Mononuclear cell (primary cell): Measurements from ENCODE around the gene PXT1. TPM values are rescaled to one million over a fixed set of nuclear protein-coding genes. Genes with fewer than 3 reads are reported as not detected.
"Not testable (repeated sequence)": the region's sequence is repeated elsewhere in the genome, so short reads cannot be mapped to it uniquely, and the experiment has no call there.

Experiments
- H3K27me3 ChIP-seq: 2 replicates; pipeline ENCODE4 v1.6.0; 2011; ENCODE audit warnings: low read length, control low read depth; ENCODE audit not compliant: insufficient read depth
- H3K4me1 ChIP-seq: 2 replicates; pipeline ENCODE4 v1.5.1; 2011; ENCODE audit warnings: mild to moderate bottlenecking, low read length, control low read depth; ENCODE audit not compliant: insufficient read depth
- H3K4me3 ChIP-seq: 2 replicates; pipeline ENCODE4 v1.5.1; 2011; ENCODE audit warnings: mild to moderate bottlenecking, low read length, moderate library complexity
- H3K9me3 ChIP-seq: 2 replicates; pipeline ENCODE4 v1.5.1; 2011; ENCODE audit warnings: low read depth, mild to moderate bottlenecking, control low read depth, low read length
- total RNA-seq: library from RNA; depleted of rRNA; stranded (reverse); fragments of >200 nt; gene quantifications from one replicate; pipeline ENCODE4 v1.2.3, GENCODE V29; 2012

The PXT1 gene, protein sequence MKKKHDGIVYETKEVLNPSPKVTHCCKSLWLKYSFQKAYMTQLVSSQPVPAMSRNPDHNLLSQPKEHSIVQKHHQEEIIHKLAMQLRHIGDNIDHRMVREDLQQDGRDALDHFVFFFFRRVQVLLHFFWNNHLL
- 0.31 TPM for total RNA-seq

DNA sequence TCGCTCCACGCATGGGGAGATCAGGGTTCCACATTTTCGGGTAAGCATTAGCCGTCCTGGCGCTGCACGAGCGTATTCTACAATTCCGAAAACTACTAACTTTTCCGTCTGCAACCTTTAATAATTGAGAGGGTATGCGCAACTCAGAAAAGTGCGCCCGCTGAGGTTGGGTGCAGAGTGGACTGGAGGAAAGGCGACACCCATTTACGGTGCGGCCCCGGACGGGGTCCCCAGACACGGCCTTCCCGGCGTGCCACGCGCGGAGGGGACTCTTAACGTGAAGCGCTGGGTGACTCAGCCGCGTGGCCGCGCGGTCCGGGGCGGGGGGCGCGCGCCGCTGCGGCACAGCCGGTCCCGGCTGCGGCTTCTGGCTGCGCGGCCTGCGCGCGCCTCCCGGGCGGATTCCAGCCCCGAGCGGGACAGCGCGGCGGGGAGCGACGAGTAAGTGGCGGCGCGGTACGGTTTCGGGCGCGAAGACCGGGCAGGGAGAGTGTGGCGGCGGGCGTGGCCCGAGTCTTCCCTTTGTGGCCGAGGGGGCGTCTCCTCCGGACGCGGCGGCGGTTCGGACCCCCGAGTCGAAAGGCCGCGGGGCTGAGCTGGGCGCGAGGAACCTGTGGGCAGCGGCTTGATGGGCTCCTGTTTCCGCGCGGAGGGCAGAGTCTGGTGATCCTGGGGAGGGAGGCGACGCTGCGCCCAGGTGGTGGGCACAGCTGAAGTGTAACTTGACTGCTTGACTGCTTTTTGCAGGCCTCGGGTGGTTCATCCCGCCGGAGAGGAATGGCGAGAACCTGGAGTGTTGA, at the start of gene PXT1, which contains the start of gene KCTD20:
Gene PXT1, minus strand, starts transcription at position 184 of the 800 bp plus-strand sequence. CDS start 16,772 bp downstream, outside the sequence.
Gene KCTD20, plus strand, starts transcription at position 330 of the 800 bp plus-strand sequence. CDS start 27,098 bp downstream, outside the sequence.
- peak within 1 kb of the TSS; percentile 97 for H3K4me3 ChIP-seq
- H3K9me3 ChIP-seq, result no peaks in the 10 kb centered on the region
- H3K27me3 ChIP-seq, result no peaks in the 10 kb centered on the region
- H3K4me1 ChIP-seq, result peaks cover 34% of the 10 kb centered on the region

GRCh38 chr6:36492092-36492491, 49.4 kb upstream of the PXT1 start:
- Histone ChIP-seq H3K9me3 (no peaks in the 10 kb centered on the region), H3K27me3 (no peaks in the 10 kb centered on the region), H3K4me3 (no peak overlapping the region), H3K4me1 (peaks cover 46% of the 10 kb centered on the region)

- Histone ChIP-seq H3K4me1 (peaks cover 46% of the 10 kb centered on the region), H3K27me3 (no peaks in the 10 kb centered on the region), H3K9me3 (no peaks in the 10 kb centered on the region), H3K4me3 (no peak overlapping the region)
Measured at GRCh38 chr6:36491378-36491965, 48.8 kb upstream of the PXT1 start.

GRCh38 chr6:36489426-36489825, 46.8 kb upstream of the PXT1 start:
- Histone ChIP-seq H3K27me3 (no peaks in the 10 kb centered on the region), H3K4me1 (peaks cover 44% of the 10 kb centered on the region), H3K9me3 (no peaks in the 10 kb centered on the region), H3K4me3 (no peak overlapping the region)

GRCh38 chr6:36488221-36488620, 45.6 kb upstream of the PXT1 start:
- Histone ChIP-seq H3K9me3 (no peaks in the 10 kb centered on the region), H3K4me1 (peaks cover 44% of the 10 kb centered on the region)

GRCh38 chr6:36487698-36488097, 45.0 kb upstream of the PXT1 start:
- peaks cover 39% of the 10 kb centered on the region for H3K4me1 ChIP-seq
- H3K9me3 ChIP-seq, result no peaks in the 10 kb centered on the region
- H3K27me3 ChIP-seq, result no peaks in the 10 kb centered on the region
- H3K4me3 ChIP-seq, result no peak overlapping the region

More at GRCh38 chr6:36488221-36488620, 45.6 kb upstream of the PXT1 start:
- Histone ChIP-seq H3K4me3 (no peak overlapping the region), H3K27me3 (no peaks in the 10 kb centered on the region)

GRCh38 chr6:36484736-36485135, 42.1 kb upstream of the PXT1 start:
- H3K27me3 ChIP-seq, result no peaks in the 10 kb centered on the region
- no peak overlapping the region for H3K4me3 ChIP-seq
- H3K9me3 ChIP-seq, result no peaks in the 10 kb centered on the region
- peaks cover 23% of the 10 kb centered on the region for H3K4me1 ChIP-seq

- H3K27me3 ChIP-seq, H3K9me3 ChIP-seq, H3K4me3 ChIP-seq: not testable (repeated sequence)
- peaks cover 23% of the 10 kb centered on the region for H3K4me1 ChIP-seq
Measured at GRCh38 chr6:36483326-36483725, 40.7 kb upstream of the PXT1 start.

DNA sequence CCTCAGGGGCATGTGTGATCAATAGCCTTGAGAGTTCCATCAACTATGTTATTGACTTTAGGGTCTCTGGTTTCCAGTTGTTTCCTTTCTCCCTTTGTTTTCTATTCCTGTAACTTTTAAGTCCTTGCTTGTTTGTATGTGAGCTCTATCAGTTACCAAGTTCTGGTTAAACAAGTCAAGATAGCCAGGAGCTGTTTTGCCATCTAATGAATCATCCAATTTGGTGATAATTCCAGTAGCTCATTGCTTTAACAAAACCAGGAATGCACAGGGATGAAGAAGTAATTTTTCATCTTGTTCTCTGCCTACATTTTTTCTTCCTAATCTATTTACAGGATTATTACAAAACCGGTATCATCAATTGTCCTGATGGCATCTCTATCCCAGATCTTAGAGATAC, 36.6 kb upstream of the PXT1 start:
- peaks cover 16% of the 10 kb centered on the region for H3K4me1 ChIP-seq
- no peaks in the 10 kb centered on the region for H3K27me3 ChIP-seq
- no peaks in the 10 kb centered on the region for H3K9me3 ChIP-seq
- H3K4me3 ChIP-seq, result no peak overlapping the region

DNA sequence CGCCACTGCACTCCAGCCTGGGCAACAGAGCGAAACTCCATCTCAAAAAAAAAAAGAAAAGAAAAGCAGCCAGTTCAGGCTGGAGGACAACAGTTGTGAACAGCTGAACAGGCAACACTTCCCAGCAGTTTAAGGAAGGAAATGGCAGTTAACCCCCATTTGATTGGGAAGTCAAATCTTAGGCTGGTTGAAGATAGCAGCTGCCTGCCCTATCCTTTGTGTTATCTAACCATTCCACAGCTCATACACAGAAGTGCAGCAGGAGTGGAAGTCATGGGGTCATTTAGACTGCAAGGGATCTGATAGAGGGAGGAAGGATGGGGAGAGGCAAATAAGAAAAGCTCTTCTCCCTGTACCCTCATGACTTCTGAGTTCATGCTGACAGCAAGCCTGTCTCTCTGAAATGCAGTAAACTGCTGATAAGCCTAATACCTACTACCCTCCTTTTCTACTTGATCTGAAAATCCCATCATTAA, 35.4 kb upstream of the PXT1 start:
- Histone ChIP-seq H3K27me3 (no peaks in the 10 kb centered on the region), H3K9me3 (no peaks in the 10 kb centered on the region), H3K4me3 (no peak overlapping the region), H3K4me1 (peaks cover 6% of the 10 kb centered on the region)

GRCh38 chr6:36469946-36470345, 27.3 kb upstream of the PXT1 start:
- no peak overlapping the region for H3K4me3 ChIP-seq
- peaks cover 4% of the 10 kb centered on the region for H3K4me1 ChIP-seq
- no peaks in the 10 kb centered on the region for H3K9me3 ChIP-seq
- H3K27me3 ChIP-seq, result no peaks in the 10 kb centered on the region

- Histone ChIP-seq H3K9me3 (no peaks in the 10 kb centered on the region), H3K4me1 (peaks cover 4% of the 10 kb centered on the region), H3K4me3 (no peak overlapping the region), H3K27me3 (no peaks in the 10 kb centered on the region)
Measured at GRCh38 chr6:36469148-36469661, 26.6 kb upstream of the PXT1 start.

DNA sequence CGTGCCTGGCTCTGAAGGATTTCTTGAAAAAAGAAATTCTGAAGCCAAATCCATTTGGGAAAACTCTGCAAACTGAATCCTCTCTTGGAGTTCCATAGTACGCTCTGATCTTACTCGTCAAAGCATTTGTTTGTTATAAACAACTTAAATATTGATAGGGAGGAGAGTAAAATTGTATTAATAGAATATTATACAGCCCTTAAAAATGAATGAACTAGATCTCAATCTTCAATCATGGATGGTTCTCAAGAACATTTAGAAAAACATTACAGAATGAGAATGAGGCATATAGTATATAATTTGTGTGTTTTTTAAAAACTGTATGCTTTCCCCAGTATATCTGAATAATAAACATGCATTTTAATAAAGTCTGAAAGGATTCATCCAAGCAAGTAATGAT, 25.0 kb upstream of the PXT1 start:
- no peaks in the 10 kb centered on the region for H3K27me3 ChIP-seq
- no peak overlapping the region for H3K4me3 ChIP-seq
- H3K9me3 ChIP-seq, result no peaks in the 10 kb centered on the region
- H3K4me1 ChIP-seq, result peaks cover 4% of the 10 kb centered on the region

- Histone ChIP-seq H3K9me3 (no peaks in the 10 kb centered on the region), H3K4me1 (peaks cover 3% of the 10 kb centered on the region), H3K4me3 (no peak overlapping the region), H3K27me3 (no peaks in the 10 kb centered on the region)
Measured at GRCh38 chr6:36464233-36464632, 21.6 kb upstream of the PXT1 start.

DNA sequence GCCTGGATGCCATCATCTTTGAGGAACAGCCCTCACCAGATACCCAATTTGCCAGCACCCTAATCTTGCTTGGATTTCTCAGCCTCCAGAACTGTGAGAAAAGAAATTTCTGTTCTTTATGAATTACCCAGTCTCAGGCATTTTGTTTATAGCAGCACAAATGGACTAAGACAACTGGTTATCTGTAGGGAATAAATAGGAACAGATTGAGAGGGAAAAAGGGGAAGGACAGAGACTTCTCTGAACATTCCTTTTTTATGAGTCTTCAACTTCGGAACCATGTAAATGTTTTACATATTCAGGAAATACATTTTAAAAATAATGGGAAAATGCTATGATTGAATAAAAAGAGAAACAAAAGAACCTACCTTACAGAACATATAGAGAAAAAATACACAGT, 21.0 kb upstream of the PXT1 start:
- H3K4me1 ChIP-seq, result no peaks in the 10 kb centered on the region
- H3K27me3 ChIP-seq, result no peaks in the 10 kb centered on the region
- H3K9me3 ChIP-seq, result no peaks in the 10 kb centered on the region
- no peak overlapping the region for H3K4me3 ChIP-seq
